Measurements from ENCODE around the gene ADAM12. TPM values are rescaled to one million over a fixed set of nuclear protein-coding genes. Genes with fewer than 3 reads are reported as not detected.
"Not testable (repeated sequence)": the region's sequence is repeated elsewhere in the genome, so short reads cannot be mapped to it uniquely, and the experiment has no call there.

Gene ADAM12
- total RNA-seq, 2 experiments from 2014 or later: 1.2 to 1.5 TPM

- no peak overlapping the region for H3K4me3 ChIP-seq (ENCODE audit: low read length)
- Mint-ChIP-seq H3K9me3 (peaks cover 3% of the 10 kb centered on the region), H3K27me3 (peaks cover 44% of the 10 kb centered on the region), H3K27ac (no peak overlapping the region), H3K4me1 (ENCODE audit: low read depth) (no peaks in the 10 kb centered on the region), H3K4me3 (no peak overlapping the region), H3K36me3 (ENCODE audit: low read depth) (peaks cover 4% of the 10 kb centered on the region)
- peaks cover 0 to 19% of the 10 kb centered on the region in 2 experiments for H3K9me3 ChIP-seq (ENCODE audit: control insufficient read depth in 1 of 2, insufficient read depth in 1 of 2, low read length in 2 of 2)
- no peaks in the 10 kb centered on the region for H3K36me3 ChIP-seq (ENCODE audit: insufficient read depth, low read length)
- no peak for ATAC-seq (ENCODE audit: poor library complexity)
- peaks cover 15 to 30% of the 10 kb centered on the region in 2 experiments for H3K27me3 ChIP-seq (ENCODE audit: control insufficient read depth in 1 of 2, insufficient read depth in 2 of 2, low read length in 2 of 2)
- no peaks in the 10 kb centered on the region for H3K4me1 ChIP-seq (ENCODE audit: insufficient read depth, low read length)
- TF ChIP-seq CTCF (IDR thresholded peaks at IDR 0.05): no peak
- ChIA-PET CTCF (no interaction called here), POLR2A (no interaction called here)
- no peak for DNase-seq
- H3K27ac ChIP-seq (ENCODE audit: low read depth in 1 of 2, low read length in 2 of 2): no peak overlapping the region
- intact Hi-C loops (cut with DNase I, micrococcal nuclease): no loop called here
Measured at GRCh38 chr10:126384269-126384873, 3.9 kb downstream of the ADAM12 start.

GRCh38 chr10:126380352-126381076 lies 7.8 kb downstream of the ADAM12 start:
- POLR2A ChIA-PET: no interaction called here
- no peak overlapping the region for H3K4me3 ChIP-seq (ENCODE audit: low read length)
- Mint-ChIP-seq H3K4me1 (ENCODE audit: low read depth) (no peaks in the 10 kb centered on the region), H3K27ac (no peak overlapping the region), H3K36me3 (ENCODE audit: low read depth) (no peaks in the 10 kb centered on the region), H3K27me3 (peaks cover 20% of the 10 kb centered on the region), H3K4me3 (no peak overlapping the region), H3K9me3 (peaks cover 6% of the 10 kb centered on the region)
- no peaks in the 10 kb centered on the region for H3K36me3 ChIP-seq (ENCODE audit: insufficient read depth, low read length)
- no peaks in the 10 kb centered on the region for H3K4me1 ChIP-seq (ENCODE audit: insufficient read depth, low read length)
- no peak overlapping the region for H3K27ac ChIP-seq (ENCODE audit: low read depth in 1 of 2, low read length in 2 of 2)
- intact Hi-C loops (cut with DNase I, micrococcal nuclease): no loop called here
- H3K9me3 ChIP-seq (ENCODE audit: control insufficient read depth in 1 of 2, insufficient read depth in 1 of 2, low read length in 2 of 2): no peaks in the 10 kb centered on the region
- ATAC-seq (ENCODE audit: poor library complexity) (no peak), DNase-seq (no peak)
- CTCF ChIA-PET: no interaction called here
- peaks cover 3% of the 10 kb centered on the region in 2 experiments for H3K27me3 ChIP-seq (ENCODE audit: control insufficient read depth in 1 of 2, insufficient read depth in 2 of 2, low read length in 2 of 2)
- TF ChIP-seq CTCF (IDR thresholded peaks at IDR 0.05): no peak

GRCh38 chr10:126379166-126379565 lies 9.1 kb downstream of the ADAM12 start:
- H3K27ac ChIP-seq (ENCODE audit: low read depth in 1 of 2, low read length in 2 of 2); CTCF ChIA-PET; POLR2A ChIA-PET; H3K9me3 Mint-ChIP-seq; H3K36me3 ChIP-seq (ENCODE audit: insufficient read depth, low read length); H3K4me1 Mint-ChIP-seq (ENCODE audit: low read depth); ATAC-seq (ENCODE audit: poor library complexity); H3K27ac Mint-ChIP-seq; H3K27me3 Mint-ChIP-seq; DNase-seq; H3K27me3 ChIP-seq (ENCODE audit: control insufficient read depth in 1 of 2, insufficient read depth in 2 of 2, low read length in 2 of 2); H3K36me3 Mint-ChIP-seq (ENCODE audit: low read depth); H3K4me1 ChIP-seq (ENCODE audit: insufficient read depth, low read length); H3K4me3 ChIP-seq (ENCODE audit: low read length); intact Hi-C loops (cut with DNase I, micrococcal nuclease); H3K9me3 ChIP-seq (ENCODE audit: control insufficient read depth in 1 of 2, insufficient read depth in 1 of 2, low read length in 2 of 2); H3K4me3 Mint-ChIP-seq: not testable (repeated sequence)

All from CD4-positive, alpha-beta T cell (primary cell).